Measurements from ENCODE around the gene PPP1R14B.

PPP1R14B gene

DNA sequence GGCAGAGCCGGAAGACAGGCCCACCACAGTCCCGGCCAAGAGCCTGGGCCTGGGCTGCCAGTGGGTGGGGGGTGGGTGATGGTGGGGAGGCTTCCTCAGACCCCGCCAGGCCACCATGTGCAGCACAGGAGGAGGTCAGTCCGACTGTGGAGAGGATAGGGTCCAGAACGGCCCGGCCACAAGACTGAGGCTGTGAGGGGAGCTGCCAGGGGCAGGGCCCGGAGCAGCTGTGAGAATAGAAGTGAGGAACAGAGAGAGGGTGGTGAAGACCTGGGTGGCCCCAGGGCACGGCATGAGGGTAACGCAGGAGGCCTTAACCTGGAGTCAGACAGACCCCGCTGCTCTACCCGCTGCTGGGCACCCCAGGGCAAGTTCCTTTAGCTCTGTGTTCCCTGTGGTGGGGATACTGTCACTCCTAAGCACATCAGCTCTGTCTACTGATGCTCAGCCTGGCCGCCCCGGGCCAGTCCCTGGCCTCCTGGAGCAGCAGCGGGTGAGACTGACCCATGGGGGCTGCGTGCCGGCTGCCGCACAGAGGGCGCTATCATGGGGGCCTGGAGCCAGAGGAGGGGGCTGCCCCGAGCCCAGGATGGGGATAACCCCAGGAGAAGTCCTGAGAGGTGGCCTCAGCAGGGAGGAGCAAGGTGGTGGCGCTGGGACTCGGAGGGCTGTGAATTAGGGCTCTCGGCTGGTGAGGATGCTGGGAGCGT, 38.5 kb downstream of the PPP1R14B start:
- DNase-seq: no peak

DNA sequence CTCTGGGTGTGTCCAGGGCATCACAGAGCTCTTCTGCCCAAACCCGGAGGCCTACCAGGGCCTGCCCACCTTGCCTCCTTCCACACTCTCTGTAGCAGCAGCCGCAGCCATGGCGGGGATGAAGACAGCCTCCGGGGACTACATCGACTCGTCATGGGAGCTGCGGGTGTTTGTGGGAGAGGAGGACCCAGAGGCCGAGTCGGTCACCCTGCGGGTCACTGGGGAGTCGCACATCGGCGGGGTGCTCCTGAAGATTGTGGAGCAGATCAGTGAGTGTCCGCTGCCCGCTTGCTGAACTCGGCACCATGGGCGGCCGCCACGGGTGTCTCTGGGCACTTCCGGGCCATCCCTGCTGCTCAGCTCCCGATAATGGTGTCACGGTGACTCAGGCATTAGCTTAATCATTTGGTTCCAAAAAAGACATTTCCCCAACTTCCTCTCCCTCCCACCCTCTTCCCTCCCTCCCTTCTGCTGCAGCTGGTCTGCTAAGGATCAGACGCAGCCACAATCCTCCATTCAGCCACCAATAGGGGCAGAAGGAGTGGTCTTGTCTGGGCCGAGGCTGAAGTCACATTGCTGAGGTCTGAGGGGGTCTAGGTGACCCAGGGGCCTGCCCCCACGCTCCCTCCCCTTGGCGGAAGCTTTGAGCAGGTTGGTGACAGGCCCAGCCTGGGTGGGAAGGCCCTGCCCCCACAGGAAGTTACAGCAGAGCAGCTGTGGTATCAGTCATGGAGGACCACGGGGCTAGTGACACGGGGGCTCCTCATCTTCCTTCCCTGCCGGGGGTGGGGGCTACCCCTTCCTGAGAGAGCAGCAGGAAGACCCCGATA, 39.3 kb downstream of the PPP1R14B start:
- DNase-seq: peak; percentile 65

DNA sequence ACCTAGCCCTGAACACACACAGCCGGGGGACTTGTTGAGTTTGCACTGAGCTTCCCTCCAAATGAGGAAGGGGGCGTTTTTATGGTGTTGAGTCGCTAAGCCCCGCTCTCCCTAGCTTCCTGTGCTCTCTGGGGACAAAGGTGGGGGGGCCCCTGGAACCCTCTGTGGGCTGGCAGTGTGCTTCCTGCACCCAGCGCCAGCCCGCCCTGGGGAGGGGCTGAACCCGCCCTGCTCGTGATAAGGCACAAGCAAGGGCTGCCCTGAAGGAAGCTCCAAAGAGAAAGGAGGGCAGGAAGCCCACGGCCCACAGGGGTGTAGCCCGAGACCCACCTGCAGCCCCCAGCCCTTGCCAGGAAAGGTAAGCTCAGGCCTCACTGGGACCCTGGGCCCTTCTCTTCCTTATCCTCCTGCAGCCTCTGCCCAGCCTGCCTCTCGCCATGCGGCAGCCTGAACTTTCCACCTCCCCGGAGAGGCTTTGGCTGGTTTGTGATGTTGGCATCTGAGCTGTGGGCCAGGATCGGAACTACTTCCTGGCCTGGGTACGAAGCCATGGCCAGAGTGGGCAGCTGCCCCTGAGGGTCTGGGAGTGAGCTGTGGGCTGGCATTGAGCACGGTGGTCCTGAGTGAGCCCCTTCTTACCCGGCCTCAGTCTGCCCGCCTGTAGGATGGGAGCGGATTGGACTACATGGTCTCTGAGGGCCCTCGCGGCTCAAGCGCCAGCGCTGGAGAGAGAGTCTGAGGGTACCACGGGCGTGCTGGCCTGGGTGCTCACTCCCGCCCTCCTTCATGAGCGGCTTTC, 40.1 kb downstream of the PPP1R14B start, which contains the start of gene FERMT3:
TSS of gene FERMT3 (plus strand) at position 265 of the 799 bp plus-strand sequence. CDS start 644 bp downstream, outside the sequence.
- no peak for DNase-seq

GRCh38 chr11:64204464-64204989, 42.2 kb downstream of the PPP1R14B start:
- peak; percentile 82 for DNase-seq

GRCh38 chr11:64204080-64204440, 42.7 kb downstream of the PPP1R14B start:
- no peak for DNase-seq

DNA sequence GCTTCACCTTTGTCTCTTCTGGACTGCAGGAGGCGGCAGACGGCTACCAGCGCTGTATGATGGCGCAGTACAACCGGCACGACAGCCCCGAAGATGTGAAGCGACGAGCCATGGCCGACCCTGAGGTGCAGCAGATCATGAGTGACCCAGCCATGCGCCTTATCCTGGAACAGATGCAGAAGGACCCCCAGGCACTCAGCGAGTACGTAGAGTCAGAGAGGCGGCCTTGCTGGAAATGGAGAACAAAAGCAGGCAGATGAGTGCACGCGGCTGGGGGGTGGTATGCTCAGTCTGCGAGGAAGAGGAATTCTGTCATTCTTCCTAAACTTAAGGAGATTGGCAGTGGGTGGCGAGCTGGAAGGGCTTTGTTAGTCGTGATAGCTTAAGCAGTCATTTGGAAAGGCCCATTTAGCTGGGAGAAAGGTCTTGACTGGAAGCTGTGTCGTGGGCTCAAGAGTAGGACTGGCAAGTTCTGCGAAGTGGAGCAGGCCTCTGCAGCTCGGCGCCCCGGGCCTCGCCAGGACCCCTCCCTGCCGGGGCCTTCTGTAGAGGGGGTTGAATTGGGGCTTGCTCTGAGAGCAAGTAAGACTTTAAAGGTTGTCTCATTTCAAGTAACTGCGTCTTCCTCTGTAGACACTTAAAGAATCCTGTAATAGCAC, 43.2 kb downstream of the PPP1R14B start:
- no peak for DNase-seq

DNA sequence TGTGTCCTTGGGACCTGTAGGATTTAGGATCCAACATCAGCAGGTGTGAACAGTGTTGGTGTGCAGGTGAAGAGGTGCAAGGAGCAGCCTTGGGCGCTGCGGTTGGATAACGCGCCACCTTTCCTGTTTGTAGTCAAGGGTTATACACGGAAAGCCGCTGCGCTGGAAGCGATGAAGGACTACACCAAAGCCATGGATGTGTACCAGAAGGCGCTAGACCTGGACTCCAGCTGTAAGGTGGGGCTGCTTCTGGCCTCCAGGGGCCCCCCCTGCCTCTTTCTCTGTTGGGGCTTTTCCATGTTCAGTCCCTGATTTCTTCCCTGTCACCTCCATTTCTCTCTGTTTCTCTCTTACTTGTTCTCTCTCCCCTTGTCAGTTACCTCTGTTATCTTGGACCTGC, 43.8 kb downstream of the PPP1R14B start:
- DNase-seq: no peak

DNA sequence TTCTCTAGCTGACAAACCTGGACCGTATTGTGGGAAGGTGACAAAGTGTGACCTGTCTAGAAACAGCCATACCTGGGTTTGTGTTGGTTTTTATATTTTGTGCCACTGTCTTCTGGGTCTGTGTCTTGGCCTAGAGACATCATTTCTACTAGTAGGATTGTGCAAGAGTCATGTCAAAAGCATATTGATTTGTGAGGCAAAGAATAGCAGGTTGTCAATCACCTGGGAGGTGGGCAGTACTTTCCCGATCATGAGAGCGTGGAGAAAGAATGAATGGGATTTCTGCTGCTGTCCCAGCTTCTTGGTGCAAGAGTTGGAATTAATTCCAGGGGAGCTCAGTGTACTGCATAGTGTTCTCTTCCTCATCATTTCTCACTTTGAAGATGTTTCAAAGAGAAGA, 45.2 kb downstream of the PPP1R14B start:
- DNase-seq: no peak

DNA sequence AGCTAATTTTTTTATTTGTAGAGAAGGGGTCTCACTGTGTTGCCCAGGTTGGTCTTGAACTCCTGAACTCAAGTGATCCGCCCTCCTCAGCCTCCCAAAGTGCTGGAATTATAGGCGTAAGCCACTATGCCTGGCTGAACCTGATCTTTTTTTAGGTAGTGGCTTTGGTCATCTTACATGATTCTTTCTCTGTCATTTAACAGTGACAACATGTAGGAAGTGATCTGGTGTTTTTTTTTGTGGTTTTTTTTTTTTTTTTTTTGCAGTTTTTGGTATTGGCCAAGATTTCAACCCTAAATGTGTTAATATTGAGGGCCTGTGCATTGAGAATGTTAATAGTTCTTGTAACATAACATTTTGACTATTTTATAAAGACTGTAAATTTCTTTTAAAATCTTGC, 48.2 kb downstream of the PPP1R14B start:
- no peak for DNase-seq

- no peak for DNase-seq
Observed at GRCh38 chr11:64196626-64197025, 50.1 kb downstream of the PPP1R14B start.
